Right ventricle myocardium inferior (tissue), 1 donor: ENCODE measurements around the gene DIABLO. TPM values are rescaled to one million over a fixed set of nuclear protein-coding genes. Genes with fewer than 3 reads are reported as not detected.

Experiments
- ATAC-seq: fragments of 200-7000 bp; cut with Tn5 transposase; one replicate; pipeline ENCODE4 v1.9.1; 2020; ENCODE audit warnings: mild to moderate bottlenecking, moderate library complexity
- DNase-seq: peaks from one replicate; pipeline ENCODE4 v3.0.0; 2021; ENCODE audit errors: missing footprints
- intact Hi-C: fragments of 100-400 bp; cut with DNase I; formaldehyde crosslinking; loops from one replicate; pipeline ENCODE4 v1.11.0; 2022
- total RNA-seq: library from RNA; stranded (reverse); fragmentation: NEBNext Ultra II Directional; extraction: Animal tissue kit (Norgen Biotek cat#: 25700); gene quantifications from one replicate; pipeline ENCODE4 v1.2.1, GENCODE V29; 2021
- donor health status: DM: no; HTN: yes; CAD: no; lungs with severe emphysema.

The DIABLO gene
- total RNA-seq, 1 donor from 2014 or later = 28.2 TPM

DNA sequence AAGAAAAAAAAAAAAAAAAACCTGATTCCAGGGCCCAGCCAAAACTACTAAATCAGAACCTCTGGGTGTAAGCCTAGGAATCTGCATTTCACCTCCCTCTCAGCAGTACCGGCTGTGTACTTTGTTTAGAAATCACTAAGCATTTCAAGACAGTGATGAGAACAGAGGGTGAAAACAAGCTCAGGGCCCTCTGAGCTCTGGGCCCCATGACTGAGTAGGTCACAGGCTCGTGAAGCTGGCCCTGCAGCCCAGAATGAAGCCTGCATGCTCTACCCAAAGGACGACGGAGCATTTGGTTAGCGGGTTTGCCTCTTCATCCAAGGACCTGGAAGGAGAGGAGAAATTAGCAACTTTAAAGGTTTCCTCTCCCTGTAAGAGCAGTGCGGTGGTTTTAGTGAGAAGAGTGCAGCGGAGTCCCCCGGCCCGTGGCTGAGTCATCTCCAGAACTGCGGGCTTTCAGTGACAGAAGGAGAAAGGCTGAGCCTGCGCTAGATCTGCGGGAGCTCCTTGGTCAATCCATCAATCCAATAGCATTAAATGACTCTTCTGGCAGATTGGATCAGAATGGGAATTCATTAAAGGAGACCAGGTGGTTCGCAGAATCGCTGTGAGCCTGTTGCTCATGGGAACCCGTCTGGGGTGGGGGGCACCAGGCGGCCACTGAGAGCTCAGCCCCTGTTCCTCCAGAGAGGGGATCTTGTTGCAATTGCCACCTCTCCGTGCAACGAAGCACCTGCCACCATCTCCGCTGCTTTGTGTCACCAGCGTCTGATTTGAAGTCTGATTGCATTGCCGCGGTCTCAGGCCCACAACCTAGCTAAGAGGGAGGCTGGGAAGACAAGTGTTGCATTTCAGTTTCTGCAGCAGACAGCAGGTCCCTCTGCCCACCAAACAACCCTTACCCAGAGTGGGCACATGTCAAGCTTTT is 59.2 kb downstream of the DIABLO start:
- intact Hi-C loops = no loop called here
- ATAC-seq (no peak), DNase-seq (no peak)

DNA sequence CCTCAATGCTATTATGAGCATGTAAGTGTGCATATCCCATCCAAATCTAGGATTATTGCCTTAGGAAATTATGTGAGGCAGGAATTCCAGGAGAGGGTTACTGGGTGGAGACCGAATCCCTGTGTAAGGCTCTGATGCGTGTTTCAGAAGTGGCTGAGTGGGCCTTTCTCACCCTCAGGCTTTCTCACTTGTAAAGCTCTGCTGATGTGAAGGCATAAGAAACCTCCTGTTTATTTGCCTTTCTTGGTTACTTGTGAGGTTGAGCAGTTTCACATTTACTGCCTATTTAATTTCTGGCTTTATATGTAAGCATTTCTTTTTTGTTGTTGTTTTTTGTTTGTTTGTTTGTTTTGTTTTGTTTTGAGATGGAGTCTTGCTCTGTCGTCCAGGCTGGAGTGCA is 62.9 kb downstream of the DIABLO start:
- intact Hi-C loops = no loop called here
- DNase-seq = no peak
- ATAC-seq = no peak

GRCh38 chr12:122161682-122162081 is 64.2 kb downstream of the DIABLO start:
- ATAC-seq = no peak
- intact Hi-C loops = no loop called here
- DNase-seq = no peak

GRCh38 chr12:122160761-122161160 is 65.1 kb downstream of the DIABLO start:
- ATAC-seq (no peak), DNase-seq (no peak)
- intact Hi-C loops = no loop called here

DNA sequence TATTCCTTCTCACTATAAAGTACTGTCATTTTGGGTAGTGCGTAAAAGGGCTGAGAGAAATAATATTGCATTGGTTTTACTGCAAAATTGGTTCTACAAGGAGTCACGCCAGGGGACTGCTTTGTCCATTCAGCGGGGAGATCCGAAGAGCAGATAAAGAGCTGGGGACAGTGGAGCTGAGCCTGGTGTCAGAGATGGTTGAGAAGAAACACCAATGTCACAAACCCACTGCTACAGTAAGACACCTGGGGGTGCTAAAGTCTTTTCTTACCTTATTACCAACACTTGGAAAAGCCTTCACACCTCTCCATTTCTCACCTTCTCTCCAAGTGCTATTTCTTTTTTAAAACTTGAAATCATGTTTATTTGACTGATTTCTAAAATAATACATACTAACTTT is 66.0 kb downstream of the DIABLO start:
- ATAC-seq (no peak), DNase-seq (no peak)
- intact Hi-C loops = no loop called here

GRCh38 chr12:122158700-122159285 is 67.1 kb downstream of the DIABLO start:
- intact Hi-C loops = no loop called here
- ATAC-seq (no peak), DNase-seq (no peak)

Other genes starting within 250 kb of the DIABLO start
- 15.8 TPM for gene BCL7A, start 204.2 kb downstream of the DIABLO start, total RNA-seq
- gene MLXIP, start 147.3 kb downstream of the DIABLO start, total RNA-seq = 25.7 TPM
- gene IL31, start 51.8 kb downstream of the DIABLO start, total RNA-seq = not detected
- 0.70 TPM for gene LRRC43, start 42.9 kb downstream of the DIABLO start, total RNA-seq
- not detected for gene B3GNT4, start 22.3 kb downstream of the DIABLO start, total RNA-seq
- gene VPS33A, start 40.4 kb upstream of the DIABLO start, total RNA-seq = 10.8 TPM
- gene CLIP1, start 196.6 kb upstream of the DIABLO start, total RNA-seq = 110 TPM